ENCODE data around the gene DNAH8. TPM values are rescaled to one million over a fixed set of nuclear protein-coding genes. Genes with fewer than 3 reads are reported as not detected.

DNAH8 gene
- total RNA-seq, 1 experiment from 2014 or later, result not detected

DNA sequence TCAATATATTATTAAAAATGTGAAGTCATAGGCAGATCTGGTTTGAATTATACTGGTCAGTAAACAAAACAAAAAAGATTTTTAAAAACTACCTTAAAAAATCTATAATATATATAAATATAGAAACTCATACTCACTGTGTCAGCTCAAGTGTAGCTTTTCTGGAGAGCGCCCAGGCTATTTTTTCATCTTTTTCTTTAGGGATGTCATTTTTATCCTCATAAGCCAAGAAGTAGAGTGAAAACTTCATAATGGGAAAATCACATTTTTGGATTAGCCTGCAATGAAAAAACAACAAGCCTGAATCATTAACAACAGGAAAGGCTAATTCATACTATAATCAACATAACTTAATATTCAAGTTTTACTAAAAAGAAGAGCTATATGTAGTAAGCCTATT is 30.9 kb upstream of the DNAH8 start:
- intact Hi-C loops (cut with micrococcal nuclease; ENCODE audit: unreplicated experiment), result no loop called here
- Histone ChIP-seq H3K27me3 (ENCODE audit: control insufficient read depth, insufficient read depth, low read length) (no peaks in the 10 kb centered on the region), H3K27ac (ENCODE audit: low read length) (no peak overlapping the region), H3K9me3 (ENCODE audit: control insufficient read depth, insufficient read depth, low read depth, low read length) (no peaks in the 10 kb centered on the region), H3K36me3 (ENCODE audit: control insufficient read depth, insufficient read depth, low read length) (peaks cover 22% of the 10 kb centered on the region), H3K4me1 (ENCODE audit: control insufficient read depth, insufficient read depth, low read length) (no peaks in the 10 kb centered on the region), H3K4me3 (ENCODE audit: low read depth in 2 of 2, low read length in 2 of 2) (no peak overlapping the region)
- ChIA-PET POLR2A (no interaction called here), CTCF (no interaction called here)
- ATAC-seq (no peak), DNase-seq (ENCODE audit: low read depth, low spot score) (no peak)
- TF ChIP-seq, protein P1, sequence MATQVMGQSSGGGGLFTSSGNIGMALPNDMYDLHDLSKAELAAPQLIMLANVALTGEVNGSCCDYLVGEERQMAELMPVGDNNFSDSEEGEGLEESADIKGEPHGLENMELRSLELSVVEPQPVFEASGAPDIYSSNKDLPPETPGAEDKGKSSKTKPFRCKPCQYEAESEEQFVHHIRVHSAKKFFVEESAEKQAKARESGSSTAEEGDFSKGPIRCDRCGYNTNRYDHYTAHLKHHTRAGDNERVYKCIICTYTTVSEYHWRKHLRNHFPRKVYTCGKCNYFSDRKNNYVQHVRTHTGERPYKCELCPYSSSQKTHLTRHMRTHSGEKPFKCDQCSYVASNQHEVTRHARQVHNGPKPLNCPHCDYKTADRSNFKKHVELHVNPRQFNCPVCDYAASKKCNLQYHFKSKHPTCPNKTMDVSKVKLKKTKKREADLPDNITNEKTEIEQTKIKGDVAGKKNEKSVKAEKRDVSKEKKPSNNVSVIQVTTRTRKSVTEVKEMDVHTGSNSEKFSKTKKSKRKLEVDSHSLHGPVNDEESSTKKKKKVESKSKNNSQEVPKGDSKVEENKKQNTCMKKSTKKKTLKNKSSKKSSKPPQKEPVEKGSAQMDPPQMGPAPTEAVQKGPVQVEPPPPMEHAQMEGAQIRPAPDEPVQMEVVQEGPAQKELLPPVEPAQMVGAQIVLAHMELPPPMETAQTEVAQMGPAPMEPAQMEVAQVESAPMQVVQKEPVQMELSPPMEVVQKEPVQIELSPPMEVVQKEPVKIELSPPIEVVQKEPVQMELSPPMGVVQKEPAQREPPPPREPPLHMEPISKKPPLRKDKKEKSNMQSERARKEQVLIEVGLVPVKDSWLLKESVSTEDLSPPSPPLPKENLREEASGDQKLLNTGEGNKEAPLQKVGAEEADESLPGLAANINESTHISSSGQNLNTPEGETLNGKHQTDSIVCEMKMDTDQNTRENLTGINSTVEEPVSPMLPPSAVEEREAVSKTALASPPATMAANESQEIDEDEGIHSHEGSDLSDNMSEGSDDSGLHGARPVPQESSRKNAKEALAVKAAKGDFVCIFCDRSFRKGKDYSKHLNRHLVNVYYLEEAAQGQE (IDR thresholded peaks at IDR 0.05; ENCODE audit: insufficient read depth in 1 of 2, low read depth in 2 of 2, low read length in 1 of 2), result no peak
- no peak for TF ChIP-seq SIN3A (IDR thresholded peaks at IDR 0.05; ENCODE audit: borderline replicate concordance, insufficient read depth, low read depth, low read length)
- no peak for TF ChIP-seq POLR2AphosphoS5 (IDR thresholded peaks at IDR 0.05; ENCODE audit: low read depth, low read length)
- TF ChIP-seq, protein P2, sequence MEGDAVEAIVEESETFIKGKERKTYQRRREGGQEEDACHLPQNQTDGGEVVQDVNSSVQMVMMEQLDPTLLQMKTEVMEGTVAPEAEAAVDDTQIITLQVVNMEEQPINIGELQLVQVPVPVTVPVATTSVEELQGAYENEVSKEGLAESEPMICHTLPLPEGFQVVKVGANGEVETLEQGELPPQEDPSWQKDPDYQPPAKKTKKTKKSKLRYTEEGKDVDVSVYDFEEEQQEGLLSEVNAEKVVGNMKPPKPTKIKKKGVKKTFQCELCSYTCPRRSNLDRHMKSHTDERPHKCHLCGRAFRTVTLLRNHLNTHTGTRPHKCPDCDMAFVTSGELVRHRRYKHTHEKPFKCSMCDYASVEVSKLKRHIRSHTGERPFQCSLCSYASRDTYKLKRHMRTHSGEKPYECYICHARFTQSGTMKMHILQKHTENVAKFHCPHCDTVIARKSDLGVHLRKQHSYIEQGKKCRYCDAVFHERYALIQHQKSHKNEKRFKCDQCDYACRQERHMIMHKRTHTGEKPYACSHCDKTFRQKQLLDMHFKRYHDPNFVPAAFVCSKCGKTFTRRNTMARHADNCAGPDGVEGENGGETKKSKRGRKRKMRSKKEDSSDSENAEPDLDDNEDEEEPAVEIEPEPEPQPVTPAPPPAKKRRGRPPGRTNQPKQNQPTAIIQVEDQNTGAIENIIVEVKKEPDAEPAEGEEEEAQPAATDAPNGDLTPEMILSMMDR (IDR thresholded peaks at IDR 0.05), result no peak
- no peak for TF ChIP-seq TCF7L2 (IDR thresholded peaks at IDR 0.05; ENCODE audit: low read depth, low read length)
- BruUV-seq (replicated peaks), result no TSS peak
- in situ Hi-C loops (cut with HindIII; ENCODE audit: low pct_unique_long_range_greater_than_20kb, low sequenced_read_pairs), result no loop called here

DNA sequence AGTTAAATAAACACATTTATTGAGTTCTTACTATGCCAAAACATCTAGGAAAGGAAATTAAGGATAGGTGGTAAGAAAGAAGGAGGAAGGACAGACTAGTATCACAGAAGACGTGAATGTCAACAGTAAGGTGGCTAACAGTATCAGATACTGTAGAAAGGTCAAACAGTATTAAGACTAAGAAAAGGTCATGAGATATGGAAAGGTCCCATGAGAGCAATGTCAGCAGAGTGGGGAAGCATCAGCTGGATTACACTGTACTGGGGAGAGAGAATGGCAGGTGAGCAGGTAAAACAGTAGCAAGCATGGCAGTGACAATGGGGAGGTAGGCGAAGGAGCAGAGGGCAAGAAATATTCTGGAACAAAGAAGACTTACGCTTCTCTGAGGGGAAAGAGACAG is 30.2 kb upstream of the DNAH8 start:
- H3K27ac ChIP-seq (ENCODE audit: low read length), result no peak overlapping the region
- no TSS peak for BruUV-seq (replicated peaks)
- peaks cover 22% of the 10 kb centered on the region for H3K36me3 ChIP-seq (ENCODE audit: control insufficient read depth, insufficient read depth, low read length)
- no peaks in the 10 kb centered on the region for H3K9me3 ChIP-seq (ENCODE audit: control insufficient read depth, insufficient read depth, low read depth, low read length)
- ATAC-seq, result no peak
- no peaks in the 10 kb centered on the region for H3K4me1 ChIP-seq (ENCODE audit: control insufficient read depth, insufficient read depth, low read length)
- ChIA-PET POLR2A (no interaction called here), CTCF (no interaction called here)
- TF ChIP-seq SIN3A (IDR thresholded peaks at IDR 0.05; ENCODE audit: borderline replicate concordance, insufficient read depth, low read depth, low read length) (no peak), POLR2AphosphoS5 (IDR thresholded peaks at IDR 0.05; ENCODE audit: low read depth, low read length) (no peak), TCF7L2 (IDR thresholded peaks at IDR 0.05; ENCODE audit: low read depth, low read length) (no peak)
- TF ChIP-seq, protein P2 (IDR thresholded peaks at IDR 0.05), result no peak
- TF ChIP-seq, protein P1 (IDR thresholded peaks at IDR 0.05; ENCODE audit: insufficient read depth in 1 of 2, low read depth in 2 of 2, low read length in 1 of 2), result no peak
- intact Hi-C loops (cut with micrococcal nuclease; ENCODE audit: unreplicated experiment), result no loop called here
- H3K4me3 ChIP-seq (ENCODE audit: low read depth in 2 of 2, low read length in 2 of 2), result no peak overlapping the region
- H3K27me3 ChIP-seq (ENCODE audit: control insufficient read depth, insufficient read depth, low read length), result no peaks in the 10 kb centered on the region
- no peak for DNase-seq (ENCODE audit: low read depth, low spot score)
- in situ Hi-C loops (cut with HindIII; ENCODE audit: low pct_unique_long_range_greater_than_20kb, low sequenced_read_pairs), result no loop called here

Measured in Panc1 (cell line).